Measurements from ENCODE around the gene UBB. TPM values are rescaled to one million over a fixed set of nuclear protein-coding genes. Genes with fewer than 3 reads are reported as not detected.

UBB gene
- total RNA-seq, 1 donor from 2014 or later, result 1,410 TPM

GRCh38 chr17:16417399-16417798, 36.5 kb downstream of the UBB start:
- H3K27ac ChIP-seq, result peak overlapping the region; percentile 92
- H3K4me3 ChIP-seq, result no peak overlapping the region

GRCh38 chr17:16417896-16418684, 37.2 kb downstream of the UBB start:
- Histone ChIP-seq H3K27me3 (no peaks in the 10 kb centered on the region), H3K27ac (peak overlapping the region; percentile 28), H3K36me3 (peaks cover 37% of the 10 kb centered on the region), H3K9me3 (no peaks in the 10 kb centered on the region), H3K4me1 (peaks cover 44% of the 10 kb centered on the region), H3K4me3 (no peak overlapping the region)
- TF ChIP-seq CTCF (IDR thresholded peaks at IDR 0.05), result no peak
- ATAC-seq (no peak), DNase-seq (no peak)
- intact Hi-C loops (cut with DNase I), result no loop called here

More at GRCh38 chr17:16417399-16417798, 36.5 kb downstream of the UBB start:
- Histone ChIP-seq H3K36me3 (peaks cover 30% of the 10 kb centered on the region), H3K4me1 (peaks cover 44% of the 10 kb centered on the region), H3K9me3 (no peaks in the 10 kb centered on the region), H3K27me3 (no peaks in the 10 kb centered on the region)
- intact Hi-C loops (cut with DNase I), result no loop called here
- no peak for TF ChIP-seq CTCF (IDR thresholded peaks at IDR 0.05)
- DNase-seq (no peak), ATAC-seq (no peak)

- H3K36me3 ChIP-seq, result peaks cover 42% of the 10 kb centered on the region
- intact Hi-C loops (cut with DNase I), result no loop called here
- TF ChIP-seq CTCF (IDR thresholded peaks at IDR 0.05), result no peak
- H3K4me1 ChIP-seq, result peaks cover 44% of the 10 kb centered on the region
- no peak overlapping the region for H3K4me3 ChIP-seq
- H3K9me3 ChIP-seq, result no peaks in the 10 kb centered on the region
- H3K27me3 ChIP-seq, result no peaks in the 10 kb centered on the region
- ATAC-seq, result no peak
- H3K27ac ChIP-seq, result peak overlapping the region; percentile 28
- no peak for DNase-seq
Measured at GRCh38 chr17:16418685-16419068, 37.8 kb downstream of the UBB start.

- TF ChIP-seq CTCF (IDR thresholded peaks at IDR 0.05), result no peak
- Histone ChIP-seq H3K27me3 (no peaks in the 10 kb centered on the region), H3K36me3 (peaks cover 47% of the 10 kb centered on the region), H3K27ac (peak overlapping the region; percentile 28), H3K9me3 (no peaks in the 10 kb centered on the region), H3K4me3 (no peak overlapping the region), H3K4me1 (peaks cover 44% of the 10 kb centered on the region)
- intact Hi-C loops (cut with DNase I), result no loop called here
- ATAC-seq (peak; percentile 18), DNase-seq (no peak)
Measured at GRCh38 chr17:16419074-16419928, 38.4 kb downstream of the UBB start.

GRCh38 chr17:16419929-16420271, 39.0 kb downstream of the UBB start:
- H3K27ac ChIP-seq, result peak overlapping the region; percentile 28
- no peak for ATAC-seq
- H3K4me1 ChIP-seq, result peaks cover 44% of the 10 kb centered on the region
- H3K4me3 ChIP-seq, result no peak overlapping the region
- TF ChIP-seq CTCF (IDR thresholded peaks at IDR 0.05), result no peak
- intact Hi-C loops (cut with DNase I), result no loop called here
- no peaks in the 10 kb centered on the region for H3K27me3 ChIP-seq
- H3K36me3 ChIP-seq, result peaks cover 48% of the 10 kb centered on the region
- H3K9me3 ChIP-seq, result no peaks in the 10 kb centered on the region
- no peak for DNase-seq
